Measurements from ENCODE around the gene NCAPD3. TPM values are rescaled to one million over a fixed set of nuclear protein-coding genes. Genes with fewer than 3 reads are reported as not detected.
A peak's percentile ranks its signal among the peaks of the same experiment; 100 is the strongest.

NCAPD3 gene
- total RNA-seq, 1 experiment from 2014 or later = 63.0 TPM

DNA sequence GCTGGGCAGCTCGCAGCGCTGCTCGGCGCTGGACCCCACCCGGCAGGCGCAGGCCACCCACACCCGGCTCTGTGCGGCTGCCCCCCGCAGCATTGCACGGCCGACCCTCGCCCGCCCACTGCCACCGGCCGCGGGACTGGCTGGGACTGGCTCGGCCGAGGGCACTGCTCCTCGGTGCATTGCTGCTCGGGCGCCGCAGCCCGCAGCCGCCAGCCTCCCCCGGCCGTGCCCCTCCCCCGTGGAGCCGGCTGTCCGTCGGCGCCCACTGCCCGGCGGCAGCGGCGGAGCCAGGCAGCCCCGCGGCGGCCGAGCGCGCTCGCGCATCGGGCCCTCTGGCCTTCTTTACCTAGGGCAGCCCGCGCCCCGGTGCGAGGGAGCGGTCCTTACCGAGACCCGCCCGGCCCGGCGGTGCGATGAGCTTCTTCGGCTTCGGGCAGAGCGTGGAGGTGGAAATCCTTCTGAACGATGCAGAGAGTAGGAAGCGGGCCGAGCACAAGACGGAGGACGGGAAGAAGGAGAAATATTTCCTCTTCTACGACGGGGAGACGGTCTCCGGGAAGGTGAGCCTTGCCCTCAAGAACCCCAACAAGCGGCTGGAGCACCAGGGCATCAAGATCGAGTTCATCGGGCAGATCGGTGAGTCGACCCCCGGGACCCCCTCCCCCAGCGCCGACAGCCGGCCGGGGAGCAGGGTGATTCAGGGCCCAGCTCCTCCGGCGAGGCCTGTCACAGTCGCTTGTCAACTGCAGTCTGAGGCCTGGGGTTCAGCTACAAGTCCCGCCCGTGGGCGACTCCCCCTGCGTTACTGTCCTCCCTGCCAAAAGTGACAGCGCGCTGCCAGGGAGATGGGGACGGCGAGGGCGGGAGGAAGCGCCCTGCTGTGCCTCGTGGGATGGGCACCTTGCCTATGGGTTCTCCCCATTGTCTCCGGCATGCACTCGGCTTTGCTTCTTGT, 1.2 kb upstream of the NCAPD3 start (continued):
- TF ChIP-seq ATF2 (CRISPR knock-in tag; IDR thresholded peaks at IDR 0.05; ENCODE audit: borderline replicate concordance, low read depth) = no peak
- 0 out of 2 replicates have a peak, but pooled peaks have one; percentile 27 for TF ChIP-seq FOXK1 (CRISPR knock-in tag; IDR thresholded peaks at IDR 0.05)
- TF ChIP-seq, protein P1, sequence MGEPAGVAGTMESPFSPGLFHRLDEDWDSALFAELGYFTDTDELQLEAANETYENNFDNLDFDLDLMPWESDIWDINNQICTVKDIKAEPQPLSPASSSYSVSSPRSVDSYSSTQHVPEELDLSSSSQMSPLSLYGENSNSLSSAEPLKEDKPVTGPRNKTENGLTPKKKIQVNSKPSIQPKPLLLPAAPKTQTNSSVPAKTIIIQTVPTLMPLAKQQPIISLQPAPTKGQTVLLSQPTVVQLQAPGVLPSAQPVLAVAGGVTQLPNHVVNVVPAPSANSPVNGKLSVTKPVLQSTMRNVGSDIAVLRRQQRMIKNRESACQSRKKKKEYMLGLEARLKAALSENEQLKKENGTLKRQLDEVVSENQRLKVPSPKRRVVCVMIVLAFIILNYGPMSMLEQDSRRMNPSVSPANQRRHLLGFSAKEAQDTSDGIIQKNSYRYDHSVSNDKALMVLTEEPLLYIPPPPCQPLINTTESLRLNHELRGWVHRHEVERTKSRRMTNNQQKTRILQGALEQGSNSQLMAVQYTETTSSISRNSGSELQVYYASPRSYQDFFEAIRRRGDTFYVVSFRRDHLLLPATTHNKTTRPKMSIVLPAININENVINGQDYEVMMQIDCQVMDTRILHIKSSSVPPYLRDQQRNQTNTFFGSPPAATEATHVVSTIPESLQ (CRISPR knock-in tag; IDR thresholded peaks at IDR 0.05) = no peak
- TF ChIP-seq FOXP1 (CRISPR knock-in tag; IDR thresholded peaks at IDR 0.05; ENCODE audit: borderline replicate concordance) = peak; percentile 4

- H3K36me3 Mint-ChIP-seq = peaks cover 22% of the 10 kb centered on the region
- no peak for ATAC-seq
- H3K4me3 Mint-ChIP-seq = peak overlapping the region; percentile 93
- ChIA-PET POLR2A (no interaction called here), CTCF (interaction anchor here (2.4 to 3.3 kb wide), 4 partner anchors 16 to 53 kb away, joined by 13 to 22 read pairs (median 14); partner anchors contain the start of gene GLB1L3)
- peaks cover 27% of the 10 kb centered on the region for H3K4me1 Mint-ChIP-seq
- H3K9me3 Mint-ChIP-seq = no peaks in the 10 kb centered on the region
- H3K27ac Mint-ChIP-seq = peak overlapping the region; percentile 52
- H3K27me3 Mint-ChIP-seq (ENCODE audit: low read depth) = peaks cover 8% of the 10 kb centered on the region
- DNase-seq (ENCODE audit: low spot score) = no peak
- TF ChIP-seq HMGA2 (CRISPR knock-in tag; IDR thresholded peaks at IDR 0.05) = no peak
- no peak for TF ChIP-seq NFATC4 (CRISPR knock-in tag; IDR thresholded peaks at IDR 0.05)
- no peak for TF ChIP-seq ATF1 (CRISPR knock-in tag; IDR thresholded peaks at IDR 0.05)
- no peak for TF ChIP-seq CBFB (CRISPR knock-in tag; IDR thresholded peaks at IDR 0.05; ENCODE audit: low read depth)
- TF ChIP-seq TCF7 (CRISPR knock-in tag; IDR thresholded peaks at IDR 0.05; ENCODE audit: low read depth) = no peak
Observed at GRCh38 chr11:134223121-134223520, 646 bp downstream of the NCAPD3 start.

- ATAC-seq = no peak
- H3K36me3 Mint-ChIP-seq = peaks cover 35% of the 10 kb centered on the region
- H3K27me3 Mint-ChIP-seq (ENCODE audit: low read depth) = no peaks in the 10 kb centered on the region
- DNase-seq (ENCODE audit: low spot score) = no peak
- ChIA-PET CTCF (no interaction called here), POLR2A (no interaction called here)
- no peak overlapping the region for H3K27ac Mint-ChIP-seq
- H3K9me3 Mint-ChIP-seq = no peaks in the 10 kb centered on the region
- H3K4me3 Mint-ChIP-seq = no peak overlapping the region
- peaks cover under 1% of the 10 kb centered on the region for H3K4me1 Mint-ChIP-seq
- TF ChIP-seq SMAD4 (CRISPR knock-in tag; IDR thresholded peaks at IDR 0.05) (no peak), ZNF416 (CRISPR knock-in tag; IDR thresholded peaks at IDR 0.05) (no peak), EMX1 (CRISPR knock-in tag; IDR thresholded peaks at IDR 0.05) (no peak), USF1 (CRISPR knock-in tag; IDR thresholded peaks at IDR 0.05) (no peak), ZBTB21 (CRISPR knock-in tag; IDR thresholded peaks at IDR 0.05; ENCODE audit: borderline replicate concordance) (no peak), ZNF281 (CRISPR knock-in tag; IDR thresholded peaks at IDR 0.05) (no peak), JUN (CRISPR knock-in tag; IDR thresholded peaks at IDR 0.05) (no peak), OVOL2 (CRISPR knock-in tag; IDR thresholded peaks at IDR 0.05; ENCODE audit: borderline replicate concordance) (no peak), HMGXB4 (CRISPR knock-in tag; IDR thresholded peaks at IDR 0.05) (no peak), ZNF671 (CRISPR knock-in tag; IDR thresholded peaks at IDR 0.05) (no peak), FOXP1 (CRISPR knock-in tag; IDR thresholded peaks at IDR 0.05; ENCODE audit: borderline replicate concordance) (no peak)
- TF ChIP-seq, protein P2, sequence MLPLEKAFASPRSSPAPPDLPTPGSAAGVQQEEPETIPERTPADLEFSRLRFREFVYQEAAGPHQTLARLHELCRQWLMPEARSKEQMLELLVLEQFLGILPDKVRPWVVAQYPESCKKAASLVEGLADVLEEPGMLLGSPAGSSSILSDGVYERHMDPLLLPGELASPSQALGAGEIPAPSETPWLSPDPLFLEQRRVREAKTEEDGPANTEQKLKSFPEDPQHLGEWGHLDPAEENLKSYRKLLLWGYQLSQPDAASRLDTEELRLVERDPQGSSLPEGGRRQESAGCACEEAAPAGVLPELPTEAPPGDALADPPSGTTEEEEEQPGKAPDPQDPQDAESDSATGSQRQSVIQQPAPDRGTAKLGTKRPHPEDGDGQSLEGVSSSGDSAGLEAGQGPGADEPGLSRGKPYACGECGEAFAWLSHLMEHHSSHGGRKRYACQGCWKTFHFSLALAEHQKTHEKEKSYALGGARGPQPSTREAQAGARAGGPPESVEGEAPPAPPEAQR (CRISPR knock-in tag; IDR thresholded peaks at IDR 0.05) = no peak
- TF ChIP-seq, protein P3, sequence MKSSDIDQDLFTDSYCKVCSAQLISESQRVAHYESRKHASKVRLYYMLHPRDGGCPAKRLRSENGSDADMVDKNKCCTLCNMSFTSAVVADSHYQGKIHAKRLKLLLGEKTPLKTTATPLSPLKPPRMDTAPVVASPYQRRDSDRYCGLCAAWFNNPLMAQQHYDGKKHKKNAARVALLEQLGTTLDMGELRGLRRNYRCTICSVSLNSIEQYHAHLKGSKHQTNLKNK (CRISPR knock-in tag; IDR thresholded peaks at IDR 0.05) = no peak
Observed at GRCh38 chr11:134216816-134217215, 7.0 kb downstream of the NCAPD3 start.
